Skeletal muscle tissue (tissue), 4 donors: Measurements from ENCODE around the gene IGFBP2. TPM values are rescaled to one million over a fixed set of nuclear protein-coding genes. Genes with fewer than 3 reads are reported as not detected.
"Not testable (repeated sequence)": the region's sequence is repeated elsewhere in the genome, so short reads cannot be mapped to it uniquely, and the experiment has no call there.

ENCODE experiments used
- H3K27ac ChIP-seq: one replicate; pipeline ENCODE4 v1.7.0; 2013; ENCODE audit warnings: mild to moderate bottlenecking, low read depth, low read length, inconsistent platforms
- H3K27me3 ChIP-seq, 3 donors: one replicate each; pipeline ENCODE4 v1.7.0; 2013; ENCODE audit warnings: low read length in 3 of 3; ENCODE audit not compliant: control insufficient read depth in 3 of 3, insufficient read depth in 3 of 3
- H3K36me3 ChIP-seq, 3 donors: one replicate each; pipeline ENCODE4 v1.7.0; 2013; ENCODE audit warnings: low read length in 3 of 3; ENCODE audit not compliant: control insufficient read depth in 3 of 3, insufficient read depth in 3 of 3
- H3K4me1 ChIP-seq, 3 donors: one replicate each; pipeline ENCODE4 v1.7.0; 2013; ENCODE audit warnings: low read length in 3 of 3, mild to moderate bottlenecking in 3 of 3; ENCODE audit not compliant: control insufficient read depth in 3 of 3, insufficient read depth in 3 of 3
- H3K4me3 ChIP-seq, 3 donors: one replicate each; pipeline ENCODE4 v1.7.0; 2013; ENCODE audit warnings: low read length in 3 of 3
- H3K9ac ChIP-seq, 3 donors: one replicate each; pipeline ENCODE4 v1.7.0; 2013; ENCODE audit warnings: low read length in 3 of 3, mild to moderate bottlenecking in 3 of 3, moderate library complexity in 2 of 3, low read depth in 1 of 3
- H3K9me3 ChIP-seq, 3 donors: one replicate each; pipeline ENCODE4 v1.7.0; 2013; ENCODE audit warnings: low read length in 3 of 3; ENCODE audit not compliant: control insufficient read depth in 3 of 3
- total RNA-seq: library from RNA; depleted of rRNA; stranded (reverse); fragments of >200 nt; gene quantifications from one replicate; pipeline ENCODE4 v1.2.3, GENCODE V29; 2014
- donor health status: Osteomylitis.

Gene IGFBP2
- total RNA-seq, 1 donor from 2014 or later = 99.7 TPM

GRCh38 chr2:216596236-216596979 lies 36.8 kb upstream of the IGFBP2 start:
- no peaks in the 10 kb centered on the region for H3K36me3 ChIP-seq
- no peak overlapping the region for H3K4me3 ChIP-seq
- peaks cover 0 to 13% (median 5%) of the 10 kb centered on the region in 3 donors for H3K4me1 ChIP-seq
- H3K27ac ChIP-seq = no peak overlapping the region
- no peak overlapping the region for H3K9ac ChIP-seq
- H3K9me3 ChIP-seq = no peaks in the 10 kb centered on the region
- no peaks in the 10 kb centered on the region for H3K27me3 ChIP-seq

- Histone ChIP-seq H3K4me3 (no peak overlapping the region), H3K27ac (no peak overlapping the region), H3K9ac (no peak overlapping the region), H3K9me3 (no peaks in the 10 kb centered on the region), H3K36me3 (no peaks in the 10 kb centered on the region), H3K4me1 (peaks cover 0 to 13% (median 5%) of the 10 kb centered on the region in 3 donors), H3K27me3 (no peaks in the 10 kb centered on the region)
These were observed 36.2 kb upstream of the IGFBP2 start for GRCh38 chr2:216596980-216597509.

- H3K9ac ChIP-seq, H3K36me3 ChIP-seq, H3K27me3 ChIP-seq, H3K9me3 ChIP-seq, H3K27ac ChIP-seq, H3K4me3 ChIP-seq: not testable (repeated sequence)
- peaks cover 0 to 13% (median 5%) of the 10 kb centered on the region in 3 donors for H3K4me1 ChIP-seq
These were observed 35.4 kb upstream of the IGFBP2 start for GRCh38 chr2:216597825-216598224.

DNA sequence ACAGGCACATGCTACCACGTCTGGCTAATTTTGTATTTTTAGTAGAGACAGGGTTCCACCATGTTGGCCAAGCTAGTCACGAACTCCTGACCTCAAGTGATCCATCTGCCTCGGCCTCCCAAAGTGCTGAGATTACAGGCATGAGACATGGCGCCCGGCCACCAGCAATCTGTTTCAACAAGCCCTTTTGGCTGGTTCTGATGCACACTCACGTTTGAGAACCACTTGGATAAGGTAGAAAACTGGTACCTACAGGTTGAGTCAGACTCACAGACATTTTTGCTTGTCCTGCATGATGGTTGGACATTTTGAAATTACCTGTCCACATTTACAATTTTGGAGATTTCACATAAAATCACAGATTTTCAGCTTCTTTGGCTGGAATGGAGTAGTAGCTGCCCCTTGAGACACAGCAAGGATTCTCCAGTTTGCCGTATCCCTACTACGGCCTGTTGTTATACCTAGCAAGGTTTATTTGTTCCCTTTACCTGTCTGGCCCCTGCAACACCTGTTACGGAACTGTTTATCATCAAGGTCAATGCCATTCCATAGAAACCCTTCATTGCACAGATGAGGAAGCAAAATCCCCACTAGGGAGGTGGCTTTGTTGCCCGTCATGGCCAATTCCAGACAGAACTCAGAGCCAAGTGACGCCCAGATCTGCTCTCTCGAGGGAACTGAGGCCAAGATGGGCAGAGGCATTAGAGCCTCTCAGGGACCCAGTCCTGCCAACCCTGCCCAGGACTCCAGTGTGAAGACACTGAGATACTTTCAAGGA lies 31.4 kb upstream of the IGFBP2 start:
- Histone ChIP-seq H3K27ac (no peak overlapping the region), H3K4me1 (peaks cover 0 to 6% (median 0%) of the 10 kb centered on the region in 3 donors), H3K27me3 (peaks cover 0 to 4% (median 2%) of the 10 kb centered on the region in 3 donors), H3K9me3 (no peaks in the 10 kb centered on the region), H3K4me3 (no peak overlapping the region), H3K36me3 (no peaks in the 10 kb centered on the region), H3K9ac (no peak overlapping the region)

GRCh38 chr2:216603010-216603883 lies 30.0 kb upstream of the IGFBP2 start:
- Histone ChIP-seq H3K27me3 (peaks cover 0 to 11% (median 4%) of the 10 kb centered on the region in 3 donors), H3K4me1 (no peaks in the 10 kb centered on the region), H3K27ac (no peak overlapping the region), H3K36me3 (no peaks in the 10 kb centered on the region), H3K4me3 (no peak overlapping the region), H3K9me3 (no peaks in the 10 kb centered on the region), H3K9ac (no peak overlapping the region)

DNA sequence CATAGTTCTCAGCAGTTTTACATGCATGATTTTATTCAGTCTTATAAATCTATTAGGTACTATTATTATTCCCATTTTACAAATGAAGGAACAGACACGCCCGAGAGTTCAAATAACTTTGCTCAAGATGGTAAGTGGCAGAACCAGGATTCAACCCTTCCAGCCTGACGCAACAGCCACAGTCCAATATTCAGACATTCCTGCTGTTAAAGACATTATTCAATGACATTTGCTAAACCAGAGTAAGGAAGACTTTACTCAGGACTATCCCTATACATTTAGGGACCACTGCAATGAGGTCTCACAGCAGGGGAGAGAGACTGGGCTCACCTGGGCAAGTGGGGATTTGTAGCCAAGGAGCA lies 29.4 kb upstream of the IGFBP2 start:
- H3K27me3 ChIP-seq = peaks cover 0 to 11% (median 4%) of the 10 kb centered on the region in 3 donors
- no peak overlapping the region for H3K27ac ChIP-seq
- no peak overlapping the region for H3K4me3 ChIP-seq

DNA sequence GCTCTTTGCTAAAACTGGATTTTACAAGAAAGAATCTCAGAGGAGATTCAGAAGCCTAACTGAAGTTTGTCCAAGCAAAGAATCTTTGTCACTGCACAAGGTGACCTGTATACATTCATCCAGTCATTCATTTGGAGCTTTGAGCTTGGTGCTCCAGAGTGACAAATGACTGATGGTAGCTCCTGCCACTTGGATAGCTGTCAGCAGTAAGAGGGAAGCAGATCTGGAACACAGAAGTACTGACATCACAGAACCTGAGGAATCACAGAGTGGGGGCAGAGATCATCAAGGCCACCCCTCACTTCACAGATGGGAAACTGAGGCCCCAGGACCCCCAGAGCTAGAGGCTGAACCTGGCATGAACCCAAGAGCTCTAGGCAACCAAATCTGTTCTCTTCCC lies 28.8 kb upstream of the IGFBP2 start:
- no peak overlapping the region for H3K27ac ChIP-seq
- H3K4me1 ChIP-seq = no peaks in the 10 kb centered on the region

More for the DNA sequence above, 29.4 kb upstream of the IGFBP2 start:
- Histone ChIP-seq H3K9me3 (no peaks in the 10 kb centered on the region), H3K36me3 (no peaks in the 10 kb centered on the region), H3K9ac (no peak overlapping the region), H3K4me1 (no peaks in the 10 kb centered on the region)

GRCh38 chr2:216606551-216607276 lies 26.5 kb upstream of the IGFBP2 start:
- no peak overlapping the region for H3K4me3 ChIP-seq
- peaks cover 0 to 11% (median 4%) of the 10 kb centered on the region in 3 donors for H3K27me3 ChIP-seq
- no peaks in the 10 kb centered on the region for H3K36me3 ChIP-seq
- no peaks in the 10 kb centered on the region for H3K9me3 ChIP-seq
- H3K4me1 ChIP-seq = no peaks in the 10 kb centered on the region
- no peak overlapping the region for H3K9ac ChIP-seq
- H3K27ac ChIP-seq = no peak overlapping the region

More for the DNA sequence above, 28.8 kb upstream of the IGFBP2 start:
- Histone ChIP-seq H3K9ac (no peak overlapping the region), H3K27me3 (peaks cover 0 to 11% (median 4%) of the 10 kb centered on the region in 3 donors), H3K9me3 (no peaks in the 10 kb centered on the region), H3K4me3 (no peak overlapping the region), H3K36me3 (no peaks in the 10 kb centered on the region)

- H3K4me3 ChIP-seq = no peak overlapping the region
- H3K4me1 ChIP-seq = no peaks in the 10 kb centered on the region
- H3K9ac ChIP-seq = no peak overlapping the region
- H3K36me3 ChIP-seq = no peaks in the 10 kb centered on the region
- no peak overlapping the region for H3K27ac ChIP-seq
- peaks cover 0 to 11% (median 4%) of the 10 kb centered on the region in 3 donors for H3K27me3 ChIP-seq
- H3K9me3 ChIP-seq = no peaks in the 10 kb centered on the region
These were observed 26.0 kb upstream of the IGFBP2 start for GRCh38 chr2:216607277-216607560.
